Transverse colon (tissue), 4 donors: Measurements from ENCODE around the gene HSD11B2. TPM values are rescaled to one million over a fixed set of nuclear protein-coding genes. Genes with fewer than 3 reads are reported as not detected.

Experiments
- DNase-seq: peaks from one replicate; pipeline ENCODE4 v3.0.0-alpha.2; 2019
- H3K27ac ChIP-seq, 4 donors: fragments of 200-600 bp; sonication (generic); 2 replicates each; pipeline ENCODE4 v1.5.1; 2016 to 2018; ENCODE audit warnings: inconsistent platforms in 4 of 4
- H3K27me3 ChIP-seq: fragments of 200-600 bp; sonication (generic); 2 replicates; pipeline ENCODE4 v1.5.1; 2017; ENCODE audit warnings: inconsistent platforms
- H3K36me3 ChIP-seq, 4 donors: fragments of 200-600 bp; sonication (generic); 2 replicates each; pipeline ENCODE4 v1.5.1; 2017 to 2019; ENCODE audit warnings: inconsistent platforms in 4 of 4
- H3K4me1 ChIP-seq, 4 donors: fragments of 200-600 bp; sonication (generic); 2 replicates each; pipeline ENCODE4 v1.5.1; 2017 to 2020; ENCODE audit warnings: inconsistent platforms in 4 of 4
- H3K4me3 ChIP-seq, 4 donors: fragments of 200-600 bp; sonication (generic); 1 replicate in 1 of 4; 2 replicates in 3 of 4; pipeline versions ENCODE4 v1.5.1 to v1.6.1; 2017 to 2019; ENCODE audit warnings: inconsistent platforms in 4 of 4
- H3K9me3 ChIP-seq, 2 donors: fragments of 200-600 bp; sonication (generic); 2 replicates each; pipeline ENCODE4 v1.5.1; 2017 to 2019; ENCODE audit warnings: inconsistent platforms in 2 of 2
- CTCF ChIP-seq, 5 experiments: fragments of 200-600 bp in 3 of 5; fragments of 450-650 bp in 2 of 5; sonication (generic) in 3 of 5; IDR thresholded peaks; 1 replicate in 2 of 5; 2 replicates in 3 of 5; pipeline ENCODE4 v1.5.1; 2016 to 2017; ENCODE audit warnings: antibody characterized with exemption in 5 of 5, inconsistent platforms in 3 of 5, mild to moderate bottlenecking in 2 of 5, moderate library complexity in 1 of 5
- EP300 ChIP-seq: sonication (generic); formaldehyde crosslinking; IDR thresholded peaks from one replicate; pipeline ENCODE4 v1.6.1; 2017; ENCODE audit warnings: antibody characterized with exemption, low read depth
- POLR2A ChIP-seq: fragments of 450-650 bp; IDR thresholded peaks from one replicate; pipeline ENCODE4 v1.6.1; 2016; ENCODE audit warnings: antibody characterized with exemption, mild to moderate bottlenecking, moderate library complexity
- POLR2AphosphoS5 ChIP-seq, 3 donors: sonication (generic); formaldehyde crosslinking; IDR thresholded peaks; one replicate each; pipeline ENCODE4 v1.6.1; 2016; ENCODE audit warnings: antibody characterized with exemption in 3 of 3
- WGBS, 2 donors: methylation state at CpG; one replicate each; pipeline ENCODE4 v1.1.5; 2018; ENCODE audit warnings: low coverage in 1 of 2; 5-methylcytosine and 5-hydroxymethylcytosine counted together
- in situ Hi-C, 4 donors: fragments of 200-750 bp; cut with MboI; loops; one replicate each; pipeline versions ENCODE4 v1.15.0 to v1.15.1; 2017; ENCODE audit warnings: low sequenced_read_pairs in 3 of 4, low pct_ligation_motif_present in 1 of 4, low pct_unique_long_range_greater_than_20kb in 1 of 4
- intact Hi-C: fragments of 100-400 bp; cut with DNase I; formaldehyde crosslinking; loops from one replicate; pipeline ENCODE4 v1.15.1; 2023; ENCODE audit warnings: low total_unique reads
- total RNA-seq, 4 donors: library from RNA; depleted of rRNA; stranded (reverse); fragments of >200 nt; gene quantifications; one replicate each; pipeline ENCODE4 v1.1.0, GENCODE V29; 2016

HSD11B2 gene
- total RNA-seq, 4 donors from 2014 or later, result 667 to 1,081 (median 790) TPM

- H3K9me3 ChIP-seq, result no peaks in the 10 kb centered on the region
- 90% methylated on average over 19 of the region's 19 CpGs; no CpG with 5 or more reads in 1 of the 2 donors for WGBS, 2 donors
- no peak for DNase-seq
- intact Hi-C loops, result loop anchor here (5.0 kb wide), 1 partner anchor 116 kb away; no protein-coding TSS in a partner anchor
- no peak overlapping the region for H3K4me3 ChIP-seq
- no peak overlapping the region for H3K27ac ChIP-seq
- H3K27me3 ChIP-seq, result no peaks in the 10 kb centered on the region
- peaks cover 24 to 48% (median 34%) of the 10 kb centered on the region in 4 donors for H3K4me1 ChIP-seq
- TF ChIP-seq EP300 (no peak), POLR2AphosphoS5 (IDR thresholded peaks at IDR 0.05) (no peak), POLR2A (no peak), CTCF (IDR thresholded peaks at IDR 0.05) (no peak)
- in situ Hi-C loops, result loop anchor here in 2 of 4 donors (25.0 kb wide), 2 partner anchors 111 to 436 kb away; partner anchors contain the start of genes CES3 (in 1 of the 2) and PLEKHG4 (in 1 of the 2)
- H3K36me3 ChIP-seq, result no peaks in the 10 kb centered on the region
Observed at GRCh38 chr16:67398546-67399217, 32.2 kb upstream of the HSD11B2 start.

- no peaks in the 10 kb centered on the region for H3K9me3 ChIP-seq
Observed at GRCh38 chr16:67399218-67399733, 31.6 kb upstream of the HSD11B2 start.

GRCh38 chr16:67399749-67400704 lies 30.9 kb upstream of the HSD11B2 start:
- in situ Hi-C loops (loop anchor here in 2 of 4 donors (25.0 kb wide), 2 partner anchors 113 to 438 kb away; partner anchors contain the start of genes CES3 (in 1 of the 2) and PLEKHG4 (in 1 of the 2)), intact Hi-C loops (loop anchor here (5.0 kb wide), 1 partner anchor 118 kb away; no protein-coding TSS in a partner anchor)
- TF ChIP-seq EP300 (no peak), CTCF (IDR thresholded peaks at IDR 0.05) (peak in 1 of 5 experiments; percentile 26)
- H3K4me3 ChIP-seq, result no peak overlapping the region
- no peaks in the 10 kb centered on the region for H3K27me3 ChIP-seq
- WGBS, 2 donors, result 69% methylated on average over 18 of the region's 19 CpGs; no CpG with 5 or more reads in 1 of the 2 donors
- DNase-seq, result no peak
- H3K9me3 ChIP-seq, result no peaks in the 10 kb centered on the region
- H3K27ac ChIP-seq, result no peak overlapping the region
- H3K4me1 ChIP-seq, result peaks cover 29 to 47% (median 36%) of the 10 kb centered on the region in 4 donors
- H3K36me3 ChIP-seq, result no peaks in the 10 kb centered on the region

More at GRCh38 chr16:67399218-67399733, 31.6 kb upstream of the HSD11B2 start:
- in situ Hi-C loops (loop anchor here in 2 of 4 donors (25.0 kb wide), 2 partner anchors 112 to 437 kb away; partner anchors contain the start of genes CES3 (in 1 of the 2) and PLEKHG4 (in 1 of the 2)), intact Hi-C loops (loop anchor here (5.0 kb wide), 1 partner anchor 117 kb away; no protein-coding TSS in a partner anchor)
- no peak overlapping the region for H3K27ac ChIP-seq
- TF ChIP-seq POLR2A (no peak), CTCF (IDR thresholded peaks at IDR 0.05) (peak; percentile 58 to 80 (median 76))
- H3K36me3 ChIP-seq, result no peaks in the 10 kb centered on the region
- no peaks in the 10 kb centered on the region for H3K27me3 ChIP-seq
- no peak overlapping the region for H3K4me3 ChIP-seq
- 46% methylated on average over 41 of the region's 42 CpGs; no CpG with 5 or more reads in 1 of the 2 donors for WGBS, 2 donors
- no peak for DNase-seq
- peaks cover 27 to 48% (median 33%) of the 10 kb centered on the region in 4 donors for H3K4me1 ChIP-seq
